ENCODE data around the gene TNRC6A. TPM values are rescaled to one million over a fixed set of nuclear protein-coding genes. Genes with fewer than 3 reads are reported as not detected.
A peak's percentile ranks its signal among the peaks of the same experiment; 100 is the strongest.

TNRC6A gene
- total and polyA plus RNA-seq, 10 of the 15 experiments (the other 5 are each of a cell fraction or from before 2014, with no cell fraction given) = 4.6 to 41.3 (median 29.7) TPM

DNA sequence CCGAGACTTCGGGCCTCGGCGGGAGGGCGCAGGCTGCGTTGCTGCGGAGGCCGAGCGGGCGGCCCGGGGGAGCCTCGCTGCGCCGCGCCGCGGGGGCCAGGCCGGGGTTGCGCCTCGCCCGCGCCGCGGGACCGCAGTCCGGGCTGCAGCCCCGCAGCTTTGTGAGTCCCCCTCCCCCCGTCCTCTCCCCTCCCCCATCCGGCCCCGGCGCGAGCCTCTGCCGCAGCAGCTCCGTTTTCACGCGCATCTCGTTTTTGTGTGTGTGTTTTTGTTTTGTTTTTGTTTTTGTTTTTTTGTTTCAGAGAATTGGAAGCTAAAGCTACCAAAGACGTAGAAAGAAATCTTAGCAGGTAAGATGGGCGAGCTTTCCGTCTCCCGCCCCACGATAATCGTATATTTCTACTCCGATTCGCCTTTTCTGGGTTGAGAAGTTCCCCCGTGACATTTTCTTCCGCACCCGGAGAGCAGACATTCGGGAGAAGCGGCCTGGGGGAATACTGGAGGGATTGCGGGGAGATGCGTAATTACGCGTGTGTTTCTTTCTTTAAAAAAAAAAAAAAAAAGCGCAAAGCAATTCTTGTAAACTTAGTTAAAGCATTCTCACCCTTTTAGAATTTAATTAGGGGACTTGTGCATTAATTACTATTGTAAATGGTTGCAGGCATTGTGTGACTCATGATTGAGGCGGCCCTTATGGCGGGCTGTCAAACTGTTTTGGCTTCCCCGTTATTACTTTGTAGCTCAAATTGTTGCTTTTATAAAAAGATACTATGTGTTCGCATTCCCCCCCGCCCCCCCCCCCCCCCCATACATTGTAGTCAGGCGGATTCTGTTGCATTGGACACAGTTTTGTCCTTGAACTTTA lies 732 bp downstream of the TNRC6A start (continued):
- TF ChIP-seq MEF2B (IDR thresholded peaks at IDR 0.05; ENCODE audit: partially characterized antibody, poor library complexity, severe bottlenecking) (no peak), MXI1 (IDR thresholded peaks at IDR 0.05; ENCODE audit: low read depth, low read length) (0 out of 2 replicates have a peak, but pooled peaks have one; percentile 25), STAT1 (conservative IDR thresholded peaks at IDR 0.05) (no peak), POLR2A (IDR thresholded peaks at IDR 0.05; ENCODE audit: low read depth, low read length) (no peak), RBBP5 (conservative IDR thresholded peaks at IDR 0.05) (no peak), MYB (IDR thresholded peaks at IDR 0.05; ENCODE audit: borderline replicate concordance, low read depth, low read length) (no peak), ZBED1 (IDR thresholded peaks at IDR 0.05; ENCODE audit: borderline replicate concordance) (no peak), CHD4 (IDR thresholded peaks at IDR 0.05) (no peak), GATAD2B (conservative IDR thresholded peaks at IDR 0.05; ENCODE audit: low read depth) (no peak; the same call in 1 of the 2 replicates), SREBF1 (IDR thresholded peaks at IDR 0.05; ENCODE audit: low read length) (no peak), NFXL1 (IDR thresholded peaks at IDR 0.05; ENCODE audit: borderline replicate concordance) (no peak), EGR1 (IDR thresholded peaks at IDR 0.05; ENCODE audit: borderline replicate concordance in 1 of 2, low read depth in 2 of 2, low read length in 2 of 2) (0 out of 3 replicates have a peak, but pooled peaks of 1 of the 2 experiments have one; percentile 4), NBN (IDR thresholded peaks at IDR 0.05) (no peak), MTA2 (IDR thresholded peaks at IDR 0.05; ENCODE audit: low read depth) (0 out of 2 replicates have a peak, but pooled peaks have one; percentile 9), POU2F2 (IDR thresholded peaks at IDR 0.05; ENCODE audit: borderline replicate concordance, low read depth, low read length) (no peak), ASH2L (IDR thresholded peaks at IDR 0.05; ENCODE audit: borderline replicate concordance, low read depth) (no peak)
- TF ChIP-seq, protein P1, sequence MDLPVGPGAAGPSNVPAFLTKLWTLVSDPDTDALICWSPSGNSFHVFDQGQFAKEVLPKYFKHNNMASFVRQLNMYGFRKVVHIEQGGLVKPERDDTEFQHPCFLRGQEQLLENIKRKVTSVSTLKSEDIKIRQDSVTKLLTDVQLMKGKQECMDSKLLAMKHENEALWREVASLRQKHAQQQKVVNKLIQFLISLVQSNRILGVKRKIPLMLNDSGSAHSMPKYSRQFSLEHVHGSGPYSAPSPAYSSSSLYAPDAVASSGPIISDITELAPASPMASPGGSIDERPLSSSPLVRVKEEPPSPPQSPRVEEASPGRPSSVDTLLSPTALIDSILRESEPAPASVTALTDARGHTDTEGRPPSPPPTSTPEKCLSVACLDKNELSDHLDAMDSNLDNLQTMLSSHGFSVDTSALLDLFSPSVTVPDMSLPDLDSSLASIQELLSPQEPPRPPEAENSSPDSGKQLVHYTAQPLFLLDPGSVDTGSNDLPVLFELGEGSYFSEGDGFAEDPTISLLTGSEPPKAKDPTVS (IDR thresholded peaks at IDR 0.05; ENCODE audit: low read depth, low read length) = no peak
- TF ChIP-seq, protein P2, sequence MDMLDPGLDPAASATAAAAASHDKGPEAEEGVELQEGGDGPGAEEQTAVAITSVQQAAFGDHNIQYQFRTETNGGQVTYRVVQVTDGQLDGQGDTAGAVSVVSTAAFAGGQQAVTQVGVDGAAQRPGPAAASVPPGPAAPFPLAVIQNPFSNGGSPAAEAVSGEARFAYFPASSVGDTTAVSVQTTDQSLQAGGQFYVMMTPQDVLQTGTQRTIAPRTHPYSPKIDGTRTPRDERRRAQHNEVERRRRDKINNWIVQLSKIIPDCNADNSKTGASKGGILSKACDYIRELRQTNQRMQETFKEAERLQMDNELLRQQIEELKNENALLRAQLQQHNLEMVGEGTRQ (IDR thresholded peaks at IDR 0.05; ENCODE audit: borderline replicate concordance, low read depth, low read length) = no peak
